GM11168 (cell line): ENCODE results near the gene PSMB10.
"Not testable (repeated sequence)": the region's sequence is repeated elsewhere in the genome, so short reads cannot be mapped to it uniquely, and the experiment has no call there.

Experiments used
- in situ Hi-C: fragments of 300-500 bp; cut with MboI; formaldehyde crosslinking; loops from one replicate; pipeline ENCODE4 v1.12.0; 2022; ENCODE audit warnings: low sequenced_read_pairs; ENCODE audit not compliant: unreplicated experiment

PSMB10 gene

GRCh38 chr16:67936124-67936879, at the start of gene PSMB10:
Gene PSMB10 (minus strand): TSS chr16:67936850. CDS start chr16:67936749, 101 bp downstream.
- in situ Hi-C loops = no loop called here

GRCh38 chr16:67982011-67982696, 45.5 kb upstream of the PSMB10 start:
- in situ Hi-C loops = no loop called here

- in situ Hi-C loops = no loop called here
Observed at GRCh38 chr16:67979955-67980678, 43.5 kb upstream of the PSMB10 start, which contains the start of gene DPEP3. Gene DPEP3 (minus strand): TSS chr16:67980499. CDS start chr16:67980380, 119 bp downstream.

- in situ Hi-C loops = no loop called here
Observed at GRCh38 chr16:67977469-67978227, 41.0 kb upstream of the PSMB10 start.

- in situ Hi-C loops = no loop called here
Observed at GRCh38 chr16:67977005-67977404, 40.4 kb upstream of the PSMB10 start.

- in situ Hi-C loops = no loop called here
Observed at GRCh38 chr16:67976205-67976604, 39.6 kb upstream of the PSMB10 start.

GRCh38 chr16:67975321-67976105, 38.9 kb upstream of the PSMB10 start:
- in situ Hi-C loops = no loop called here

GRCh38 chr16:67972285-67972684, 35.6 kb upstream of the PSMB10 start:
- in situ Hi-C loops = not testable (repeated sequence)

- in situ Hi-C loops = no loop called here
Observed at GRCh38 chr16:67971111-67971510, 34.5 kb upstream of the PSMB10 start.

GRCh38 chr16:67969254-67970039, 32.8 kb upstream of the PSMB10 start:
- in situ Hi-C loops = no loop called here

- in situ Hi-C loops = no loop called here
Observed at GRCh38 chr16:67968400-67969253, 32.0 kb upstream of the PSMB10 start, which contains the start of gene SLC12A4. Gene SLC12A4 (minus strand): TSS chr16:67968637. CDS start chr16:67968553, 84 bp downstream.

- in situ Hi-C loops = no loop called here
Observed at GRCh38 chr16:67967958-67968399, 31.3 kb upstream of the PSMB10 start.

GRCh38 chr16:67967183-67967957, 30.7 kb upstream of the PSMB10 start:
- in situ Hi-C loops = no loop called here

- in situ Hi-C loops = no loop called here
Observed at GRCh38 chr16:67966549-67967182, 30.0 kb upstream of the PSMB10 start.

- in situ Hi-C loops = no loop called here
Observed at GRCh38 chr16:67965668-67966548, 29.3 kb upstream of the PSMB10 start.
